Activated CD8-positive, alpha-beta T cell treated with anti-CD3 and anti-CD28 coated beads for 36 hours (primary cell): ENCODE measurements around the gene VSX1. TPM values are rescaled to one million over a fixed set of nuclear protein-coding genes. Genes with fewer than 3 reads are reported as not detected.

Experiments
- ATAC-seq: fragments of 200-7000 bp; cut with Tn5 transposase; one replicate; pipeline ENCODE4 v1.10.0; 2021; ENCODE audit warnings: mild to moderate bottlenecking, moderate library complexity
- CTCF ChIA-PET: fragments of 350-600 bp; sonication (Branson Sonifier 250); formaldehyde crosslinking; loops from one replicate; lab custom pipeline; 2021; ENCODE audit warnings: antibody characterized with exemption; lab: Charles Lee
- POLR2A ChIA-PET: fragments of 350-600 bp; sonication (Branson Sonifier 250); formaldehyde crosslinking; loops from one replicate; lab custom pipeline; 2021; ENCODE audit warnings: antibody characterized with exemption; lab: Charles Lee
- DNase-seq: peaks from one replicate; pipeline ENCODE4 v3.0.0-alpha.2; 2020
- H3K27ac Mint-ChIP-seq: one replicate; pipeline ENCODE4 v1.8.0; 2021; ENCODE audit warnings: mild to moderate bottlenecking, mixed read lengths
- H3K27me3 Mint-ChIP-seq: one replicate; pipeline ENCODE4 v1.8.0; 2021; ENCODE audit warnings: mixed read lengths
- H3K36me3 Mint-ChIP-seq: one replicate; pipeline ENCODE4 v1.8.0; 2021; ENCODE audit warnings: low read depth, mixed read lengths
- H3K4me1 Mint-ChIP-seq: one replicate; pipeline ENCODE4 v1.8.0; 2021; ENCODE audit warnings: low read depth, mixed read lengths
- H3K4me3 Mint-ChIP-seq: one replicate; pipeline ENCODE4 v1.8.0; 2021; ENCODE audit warnings: mild to moderate bottlenecking, moderate library complexity, mixed read lengths
- H3K9me3 Mint-ChIP-seq: one replicate; pipeline ENCODE4 v1.8.0; 2021; ENCODE audit warnings: mixed read lengths
- intact Hi-C: fragments of 100-400 bp; cut with micrococcal nuclease; formaldehyde crosslinking; loops from one replicate; pipeline ENCODE4 v1.10.0; 2022
- total RNA-seq, 2 experiments: library from RNA; stranded (reverse); gene quantifications; one replicate each; pipeline ENCODE4 v1.2.3, GENCODE V29; 2021
- TF ChIP-seq, protein P1 (sequence below): fragments of 200-600 bp; IDR thresholded peaks from one replicate; pipeline ENCODE4 v1.8.0; 2022; ENCODE audit warnings: antibody characterized with exemption, mild to moderate bottlenecking

VSX1 gene
- total RNA-seq: not detected

DNA sequence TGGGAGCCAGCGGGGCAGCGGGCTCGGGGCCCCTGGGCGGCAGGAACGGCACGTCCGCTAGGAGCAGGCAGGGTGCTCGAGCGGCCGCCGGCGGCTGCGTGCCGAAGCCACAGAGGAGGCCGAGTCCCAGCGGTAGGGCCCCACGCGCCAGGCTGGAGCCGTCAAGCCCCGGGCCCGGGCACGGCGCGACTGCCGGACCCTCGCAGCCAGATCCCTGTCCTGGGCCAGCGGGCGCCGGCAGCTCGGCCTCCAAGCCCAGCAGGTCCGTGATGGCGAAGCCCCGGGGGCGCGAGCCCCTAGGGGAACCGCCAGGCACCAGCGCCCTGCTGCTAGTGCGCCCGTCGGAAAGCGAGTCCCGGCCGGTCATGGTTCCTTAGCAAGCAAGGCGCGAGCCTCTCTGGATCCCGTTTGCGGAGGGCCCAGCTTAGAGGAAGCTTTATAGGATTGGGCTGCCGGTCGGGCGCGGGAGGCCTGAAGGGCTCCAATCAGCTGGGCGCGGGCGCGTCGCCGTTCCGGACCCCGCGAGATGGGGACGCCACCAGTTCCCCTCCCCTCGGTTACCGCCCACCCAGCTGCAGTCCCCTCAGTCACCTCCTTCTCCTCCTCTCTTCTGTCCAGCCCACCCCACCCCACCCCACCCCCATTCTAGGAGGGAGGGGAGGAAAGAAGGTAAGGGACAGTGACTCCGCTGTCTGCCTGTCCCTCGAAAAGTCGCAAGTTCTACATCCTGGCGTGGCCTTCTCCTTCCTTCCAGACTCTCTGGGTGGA lies at the start of gene VSX1:
Gene VSX1 (minus strand): TSS at position 412 of the 768 bp plus-strand sequence. CDS start 45 bp downstream, at position 367.
- CTCF ChIA-PET: no interaction called here
- Mint-ChIP-seq H3K4me1 (peaks cover 17% of the 10 kb centered on the region), H3K36me3 (no peaks in the 10 kb centered on the region), H3K9me3 (no peaks in the 10 kb centered on the region), H3K27me3 (peaks cover 68% of the 10 kb centered on the region), H3K27ac (no peak within 1 kb of the TSS), H3K4me3 (no peak within 1 kb of the TSS)
- DNase-seq: no peak
- POLR2A ChIA-PET: no interaction called here
- intact Hi-C loops: loop anchor here (5.0 kb wide), 1 partner anchor 80 kb away; no protein-coding TSS in a partner anchor
- TF ChIP-seq, protein P1, sequence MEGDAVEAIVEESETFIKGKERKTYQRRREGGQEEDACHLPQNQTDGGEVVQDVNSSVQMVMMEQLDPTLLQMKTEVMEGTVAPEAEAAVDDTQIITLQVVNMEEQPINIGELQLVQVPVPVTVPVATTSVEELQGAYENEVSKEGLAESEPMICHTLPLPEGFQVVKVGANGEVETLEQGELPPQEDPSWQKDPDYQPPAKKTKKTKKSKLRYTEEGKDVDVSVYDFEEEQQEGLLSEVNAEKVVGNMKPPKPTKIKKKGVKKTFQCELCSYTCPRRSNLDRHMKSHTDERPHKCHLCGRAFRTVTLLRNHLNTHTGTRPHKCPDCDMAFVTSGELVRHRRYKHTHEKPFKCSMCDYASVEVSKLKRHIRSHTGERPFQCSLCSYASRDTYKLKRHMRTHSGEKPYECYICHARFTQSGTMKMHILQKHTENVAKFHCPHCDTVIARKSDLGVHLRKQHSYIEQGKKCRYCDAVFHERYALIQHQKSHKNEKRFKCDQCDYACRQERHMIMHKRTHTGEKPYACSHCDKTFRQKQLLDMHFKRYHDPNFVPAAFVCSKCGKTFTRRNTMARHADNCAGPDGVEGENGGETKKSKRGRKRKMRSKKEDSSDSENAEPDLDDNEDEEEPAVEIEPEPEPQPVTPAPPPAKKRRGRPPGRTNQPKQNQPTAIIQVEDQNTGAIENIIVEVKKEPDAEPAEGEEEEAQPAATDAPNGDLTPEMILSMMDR: no peak
- ATAC-seq: no peak

DNA sequence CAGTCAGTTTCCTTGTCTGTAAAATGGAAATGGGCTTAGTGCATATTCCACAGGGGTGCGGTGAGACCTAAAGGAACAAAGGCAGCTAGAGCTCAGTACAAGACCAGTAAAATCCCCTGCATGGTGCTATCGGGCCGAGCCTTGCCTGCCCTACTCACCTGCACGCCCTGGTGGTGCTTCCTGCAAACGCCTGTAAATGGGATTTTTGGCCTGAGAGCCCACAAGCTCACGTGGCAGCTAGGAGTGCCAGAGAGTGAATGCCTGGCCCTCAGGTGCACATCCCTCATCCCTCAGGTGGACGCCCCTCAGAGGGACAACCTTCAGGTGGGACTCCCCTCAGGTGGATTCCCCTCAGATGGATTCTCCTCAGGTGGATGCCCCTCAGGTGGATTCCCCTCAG lies 48.0 kb upstream of the VSX1 start:
- ChIA-PET POLR2A (no interaction called here), CTCF (interaction anchor here (1.2 kb wide), 1 partner anchor 11 kb away, joined by 3 read pairs; no protein-coding TSS in a partner anchor)
- no peak for ATAC-seq
- intact Hi-C loops: no loop called here
- no peak overlapping the region for H3K27ac Mint-ChIP-seq
- no peak overlapping the region for H3K4me3 Mint-ChIP-seq
- TF ChIP-seq, protein P1: no peak
- no peaks in the 10 kb centered on the region for H3K27me3 Mint-ChIP-seq
- no peaks in the 10 kb centered on the region for H3K4me1 Mint-ChIP-seq
- H3K36me3 Mint-ChIP-seq: no peaks in the 10 kb centered on the region
- peaks cover 6% of the 10 kb centered on the region for H3K9me3 Mint-ChIP-seq
- no peak for DNase-seq

DNA sequence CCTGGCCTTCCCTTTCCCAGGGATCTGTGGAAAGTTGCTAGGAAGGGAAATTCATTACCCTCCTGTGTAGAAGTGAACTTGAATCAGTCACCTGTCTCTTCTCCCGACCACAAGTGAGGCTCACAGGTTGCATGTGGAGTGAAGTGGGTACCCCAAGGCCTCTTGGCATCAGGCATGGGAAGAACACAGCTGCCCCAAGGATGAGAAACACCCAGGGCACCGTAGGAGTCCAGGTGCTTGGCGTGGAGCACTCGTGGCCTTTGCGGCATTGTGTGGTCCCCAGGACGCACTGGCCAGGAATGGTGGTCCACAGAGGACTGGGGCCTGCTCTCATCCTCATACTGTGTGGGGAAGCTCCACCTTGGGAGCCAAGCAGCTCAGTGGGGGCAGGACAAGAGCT lies 47.5 kb upstream of the VSX1 start:
- ChIA-PET CTCF (interaction anchor here (1.2 kb wide), 1 partner anchor 11 kb away, joined by 3 read pairs; no protein-coding TSS in a partner anchor), POLR2A (no interaction called here)
- intact Hi-C loops: no loop called here
- Mint-ChIP-seq H3K4me3 (no peak overlapping the region), H3K27ac (no peak overlapping the region), H3K4me1 (no peaks in the 10 kb centered on the region), H3K9me3 (peaks cover 6% of the 10 kb centered on the region), H3K36me3 (no peaks in the 10 kb centered on the region), H3K27me3 (no peaks in the 10 kb centered on the region)
- DNase-seq: no peak
- TF ChIP-seq, protein P1: no peak
- no peak for ATAC-seq

DNA sequence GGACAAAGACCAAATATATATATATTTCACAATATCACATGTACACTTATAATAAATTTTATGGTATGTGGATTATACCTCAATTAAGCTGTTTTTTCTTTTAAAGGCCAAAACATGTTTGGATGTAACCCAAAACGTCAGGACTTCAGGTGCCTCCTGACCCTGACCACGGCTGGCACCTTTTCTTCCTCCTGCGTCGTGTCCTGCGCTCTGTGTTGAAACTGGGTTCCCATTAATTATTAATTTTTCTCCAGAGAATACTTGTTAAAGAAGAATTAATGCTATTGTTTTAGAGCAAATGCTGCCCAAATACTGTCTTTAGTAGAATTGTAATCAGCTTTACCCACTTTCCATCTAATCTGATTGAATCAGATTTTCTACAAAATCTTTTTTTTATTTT lies 46.7 kb upstream of the VSX1 start:
- TF ChIP-seq, protein P1: no peak
- H3K4me3 Mint-ChIP-seq: no peak overlapping the region
- no peak overlapping the region for H3K27ac Mint-ChIP-seq
- intact Hi-C loops: no loop called here
- no peak for DNase-seq
- CTCF ChIA-PET: no interaction called here
- peaks cover 6% of the 10 kb centered on the region for H3K9me3 Mint-ChIP-seq
- no peaks in the 10 kb centered on the region for H3K4me1 Mint-ChIP-seq
- H3K27me3 Mint-ChIP-seq: no peaks in the 10 kb centered on the region
- POLR2A ChIA-PET: no interaction called here
- H3K36me3 Mint-ChIP-seq: no peaks in the 10 kb centered on the region
- no peak for ATAC-seq

DNA sequence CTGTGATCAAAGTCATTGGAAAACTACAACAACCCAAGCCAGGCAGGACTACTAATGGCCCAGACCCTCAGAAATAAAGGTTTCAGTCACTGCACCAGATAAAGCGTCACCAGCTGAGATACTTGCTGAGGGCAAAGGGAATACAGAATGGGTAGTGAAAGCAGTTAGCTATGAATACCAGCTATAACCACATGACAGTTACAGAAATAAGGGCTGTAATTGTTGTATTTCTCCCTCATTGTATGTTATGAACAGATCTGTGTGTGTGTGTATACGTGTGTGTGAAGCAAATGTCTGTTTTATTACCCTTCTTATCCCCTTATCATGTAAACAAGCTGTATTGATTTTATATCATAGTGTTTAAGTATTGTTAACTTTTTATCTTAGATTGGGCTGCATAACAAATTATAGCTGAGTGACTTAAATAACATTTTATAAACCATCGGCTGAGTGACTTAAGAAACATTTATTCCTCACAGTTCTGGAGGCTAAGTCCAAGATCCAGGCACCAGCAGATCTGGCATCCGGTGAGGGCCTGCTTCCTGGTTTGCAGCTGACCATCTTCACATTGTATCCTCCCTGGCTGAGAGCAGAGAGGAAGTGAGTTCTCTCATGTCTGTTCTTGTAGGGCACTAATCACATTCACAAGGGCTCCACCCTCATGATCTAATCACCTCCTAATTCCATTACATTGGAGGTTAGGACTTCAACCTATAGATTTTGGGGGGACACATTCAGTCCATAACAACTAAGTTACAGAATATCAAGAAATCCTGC lies 46.0 kb upstream of the VSX1 start:
- Mint-ChIP-seq H3K27ac (no peak overlapping the region), H3K4me1 (no peaks in the 10 kb centered on the region), H3K27me3 (no peaks in the 10 kb centered on the region), H3K9me3 (peaks cover 6% of the 10 kb centered on the region), H3K4me3 (no peak overlapping the region), H3K36me3 (no peaks in the 10 kb centered on the region)
- CTCF ChIA-PET: no interaction called here
- TF ChIP-seq, protein P1: no peak
- POLR2A ChIA-PET: no interaction called here
- intact Hi-C loops: no loop called here
- DNase-seq: no peak
- ATAC-seq: no peak
